ENCODE data around the gene RFXANK. TPM values are rescaled to one million over a fixed set of nuclear protein-coding genes. Genes with fewer than 3 reads are reported as not detected.

The RFXANK gene
- total RNA-seq, 1 donor from 2014 or later, result 34.1 TPM

- no peak for DNase-seq
These were observed 40.2 kb downstream of the RFXANK start for GRCh38 chr19:19232261-19232721.

- no peak for DNase-seq
These were observed 42.3 kb downstream of the RFXANK start for GRCh38 chr19:19234220-19234816.

GRCh38 chr19:19236173-19236572 is 44.1 kb downstream of the RFXANK start:
- no peak for DNase-seq

- DNase-seq, result no peak
These were observed 46.3 kb downstream of the RFXANK start for GRCh38 chr19:19238126-19238894.

- DNase-seq, result no peak
These were observed 47.6 kb downstream of the RFXANK start for GRCh38 chr19:19239675-19240074.

GRCh38 chr19:19240476-19240875 is 48.4 kb downstream of the RFXANK start:
- DNase-seq, result no peak

GRCh38 chr19:19250196-19250801 is 58.2 kb downstream of the RFXANK start:
- DNase-seq, result no peak

Small RNA genes within 50 kb of the gene (small RNA-seq; reads per million reads assigned to genes)
- not detected for gene RNU6-1028P (ENCODE audit: low replicate concordance)

Other genes starting within 250 kb of the RFXANK start
- gene SUGP2, start 158.7 kb upstream of the RFXANK start, total RNA-seq, result 33.5 TPM
- 15.5 TPM for gene ARMC6, start 158.7 kb upstream of the RFXANK start, total RNA-seq
- 6.7 TPM for gene SLC25A42, start 128.3 kb upstream of the RFXANK start, total RNA-seq
- gene TMEM161A, start 53.8 kb upstream of the RFXANK start, total RNA-seq, result 9.7 TPM
- gene MEF2B, start 22.0 kb upstream of the RFXANK start, total RNA-seq, result 0.49 TPM
- 4.9 TPM for gene BORCS8, start 106 bp upstream of the RFXANK start, total RNA-seq
- 6.7 TPM for gene NR2C2AP, start 11.2 kb downstream of the RFXANK start, total RNA-seq
- 0.49 TPM for gene NCAN, start 19.7 kb downstream of the RFXANK start, total RNA-seq
- gene TM6SF2, start 81.0 kb downstream of the RFXANK start, total RNA-seq, result 0.39 TPM
- 26.6 TPM for gene SUGP1, start 128.3 kb downstream of the RFXANK start, total RNA-seq
- gene MAU2, start 128.6 kb downstream of the RFXANK start, total RNA-seq, result 39.3 TPM
- gene GATAD2A, start 213.4 kb downstream of the RFXANK start, total RNA-seq, result 24.3 TPM

Measured in skin of body (tissue), 3 donors.